SK-N-SH (cell line): ENCODE data around the gene CAPN5. TPM values are rescaled to one million over a fixed set of nuclear protein-coding genes. Genes with fewer than 3 reads are reported as not detected.
A peak's percentile ranks its signal among the peaks of the same experiment; 100 is the strongest.

Experiments
- CTCF ChIA-PET: fragments of 300-600, 350-600 bp; formaldehyde crosslinking; extraction: SDS; loops from one replicate; lab custom pipeline; 2021; lab: Yijun Ruan, JAX
- POLR2A ChIA-PET: fragments of 350-600 bp; sonication (Branson Sonifier 250); formaldehyde crosslinking; extraction: SDS; loops from one replicate; lab custom pipeline; 2020; ENCODE audit warnings: antibody characterized with exemption, inconsistent platforms; lab: Yijun Ruan, JAX
- DNase-seq: peaks from one replicate; pipeline ENCODE4 v3.0.0; 2012
- H2AFZ ChIP-seq: fragments of 200-600 bp; sonication (generic); 2 replicates; pipeline ENCODE4 v1.8.1; 2016; ENCODE audit warnings: antibody characterized with exemption, mild to moderate bottlenecking, low read depth
- H3F3A ChIP-seq: fragments of 200-600 bp; sonication (generic); replicated peaks from 2 replicates; pipeline ENCODE3; 2016; ENCODE audit warnings: antibody characterized with exemption, mild to moderate bottlenecking; ENCODE audit not compliant: insufficient read depth
- H3K27ac ChIP-seq, 2 experiments: fragments of 200-500 bp in 1 of 2; fragments of 200-600 bp in 1 of 2; sonication (Bioruptor generic) in 1 of 2; sonication (generic), shearing (Covaris generic) in 1 of 2; 2 replicates each; pipeline versions ENCODE4 v1.5.1 to v1.6.1; 2014 to 2016; ENCODE audit warnings: low read depth in 2 of 2, inconsistent platforms in 1 of 2, low read length in 1 of 2, mild to moderate bottlenecking in 1 of 2, mixed read lengths in 1 of 2
- H3K27me3 ChIP-seq: fragments of 200-600 bp; sonication (generic), shearing (Covaris generic); 2 replicates; pipeline ENCODE4 v1.6.1; 2016; ENCODE audit warnings: mixed run types; ENCODE audit not compliant: insufficient read depth
- H3K36me3 ChIP-seq, 2 experiments: fragments of 200-500 bp in 1 of 2; fragments of 200-600 bp in 1 of 2; sonication (Bioruptor generic) in 1 of 2; sonication (generic) in 1 of 2; replicated peaks in 1 of 2; 2 replicates each; pipeline versions ENCODE3 to v1.5.1; 2014 to 2016; ENCODE audit warnings: low read length in 1 of 2, mild to moderate bottlenecking in 1 of 2; ENCODE audit not compliant: insufficient read depth in 2 of 2, control insufficient read depth in 1 of 2
- H3K4me1 ChIP-seq, 2 experiments: fragments of 200-500 bp in 1 of 2; fragments of 200-600 bp in 1 of 2; sonication (Bioruptor generic) in 1 of 2; sonication (generic), shearing (Covaris generic) in 1 of 2; 2 replicates each; pipeline versions ENCODE4 v1.5.1 to v1.6.1; 2014 to 2016; ENCODE audit warnings: low read depth in 1 of 2, low read length in 1 of 2, mixed run types in 1 of 2; ENCODE audit not compliant: insufficient read depth in 2 of 2, control insufficient read depth in 1 of 2
- H3K4me2 ChIP-seq: fragments of 200-600 bp; sonication (generic), shearing (Covaris generic); 2 replicates; pipeline ENCODE4 v1.6.1; 2017; ENCODE audit warnings: mixed run types
- H3K4me3 ChIP-seq, 2 experiments: fragments of 200-500 bp in 1 of 2; fragments of 200-600 bp in 1 of 2; sonication (Bioruptor generic) in 1 of 2; sonication (generic), shearing (Covaris generic) in 1 of 2; 2 replicates each; pipeline versions ENCODE4 v1.5.1 to v1.8.1; 2014 to 2016; ENCODE audit warnings: low read depth in 2 of 2, inconsistent platforms in 1 of 2, low read length in 1 of 2, mild to moderate bottlenecking in 1 of 2, mixed read lengths in 1 of 2, moderate library complexity in 1 of 2
- H3K79me2 ChIP-seq: fragments of 200-600 bp; sonication (generic); 2 replicates; pipeline ENCODE4 v1.8.1; 2017; ENCODE audit warnings: mild to moderate bottlenecking; ENCODE audit not compliant: insufficient read depth
- H3K9ac ChIP-seq: fragments of 200-600 bp; sonication (generic); 2 replicates; pipeline ENCODE4 v1.6.1; 2017; ENCODE audit warnings: mixed run types
- H3K9me2 ChIP-seq: fragments of 200-600 bp; sonication (generic); 2 replicates; pipeline ENCODE4 v1.6.1; 2017; ENCODE audit warnings: mixed run types
- H3K9me3 ChIP-seq: fragments of 200-600 bp; sonication (generic); 2 replicates; pipeline ENCODE4 v1.6.1; 2017; ENCODE audit warnings: mixed run types, mild to moderate bottlenecking, moderate library complexity
- H4K20me1 ChIP-seq: fragments of 200-600 bp; sonication (generic); 2 replicates; pipeline ENCODE4 v1.6.1; 2017; ENCODE audit warnings: mild to moderate bottlenecking, mixed run types; ENCODE audit not compliant: insufficient read depth
- CTCF ChIP-seq: fragments of 200-600 bp; sonication (generic); IDR thresholded peaks from 2 replicates; pipeline ENCODE4 v1.6.1; 2017; ENCODE audit warnings: antibody characterized with exemption, mild to moderate bottlenecking, moderate library complexity
- EP300 ChIP-seq, 2 experiments: IDR thresholded peaks; 2 replicates each; pipeline versions ENCODE4 v1.4.0 to v1.6.1; 2012; ENCODE audit warnings: borderline replicate concordance in 1 of 2, low read depth in 1 of 2, low read length in 1 of 2
- EZH2phosphoT487 ChIP-seq: fragments of 200-600 bp; sonication (generic); IDR thresholded peaks from 2 replicates; pipeline ENCODE4 v1.6.1; 2017; ENCODE audit warnings: low read depth, mixed run types, mild to moderate bottlenecking, antibody characterized with exemption, moderate library complexity, borderline replicate concordance
- IRF3 ChIP-seq: fragments of 150-350 bp; IDR thresholded peaks from 2 replicates; pipeline ENCODE4 v1.6.1; 2016; ENCODE audit warnings: mild to moderate bottlenecking, low read depth, low read length
- MAX ChIP-seq: IDR thresholded peaks from 2 replicates; pipeline ENCODE4 v1.4.0; 2012; ENCODE audit warnings: low read depth
- PBX3 ChIP-seq: IDR thresholded peaks from 2 replicates; pipeline ENCODE4; 2012
- POLR2AphosphoS5 ChIP-seq: IDR thresholded peaks from 2 replicates; pipeline ENCODE4 v1.6.1; 2012; ENCODE audit warnings: low read depth, low read length
- RCOR1 ChIP-seq: fragments of 150-350 bp; IDR thresholded peaks from 2 replicates; pipeline ENCODE4 v1.6.1; 2017; ENCODE audit warnings: antibody characterized with exemption, low read length
- REST ChIP-seq: IDR thresholded peaks from 2 replicates; pipeline ENCODE4 v1.6.1; 2012; ENCODE audit warnings: mild to moderate bottlenecking, low read depth, low read length, moderate library complexity
- RXRA ChIP-seq: IDR thresholded peaks from 2 replicates; pipeline ENCODE4 v1.4.0; 2012; ENCODE audit warnings: low read depth, mild to moderate bottlenecking, borderline replicate concordance
- TCF12 ChIP-seq: IDR thresholded peaks from 2 replicates; pipeline ENCODE4 v1.4.0; 2012
- USF1 ChIP-seq: IDR thresholded peaks from 2 replicates; pipeline ENCODE4 v1.4.0; 2012; ENCODE audit warnings: low read depth, borderline replicate concordance
- YY1 ChIP-seq: IDR thresholded peaks from 2 replicates; pipeline ENCODE4 v1.4.0; 2012; ENCODE audit warnings: low read depth, mild to moderate bottlenecking
- ZBTB33 ChIP-seq: IDR thresholded peaks from 2 replicates; pipeline ENCODE4 v1.4.0; 2012; ENCODE audit warnings: low read depth, borderline replicate concordance
- WGBS: methylation state at CpG from one replicate; pipeline ENCODE4 v1.1.6; 2017; ENCODE audit warnings: low lambda C conversion rate; 5-methylcytosine and 5-hydroxymethylcytosine counted together
- polyA plus RNA-seq, 3 experiments: library from polyadenylated mRNA; depleted of rRNA; stranded (reverse); fragments of >200 nt; gene quantifications; 2 replicates each; pipeline ENCODE4 v1.2.3, GENCODE V29; 2012

CAPN5 gene
- polyA plus RNA-seq, 1 of the 3 experiments (the other 2 are of a cell fraction): 33.1 TPM

GRCh38 chr11:77065878-77066228 is 918 bp upstream of the CAPN5 start:
- CTCF ChIA-PET: interaction anchor here (1.0 to 5.3 kb wide), 8 partner anchors 8 to 146 kb away, joined by 3 to 51 read pairs (median 7); partner anchors contain the start of gene MYO7A

More at GRCh38 chr11:77065878-77066228, 918 bp upstream of the CAPN5 start:
- Histone ChIP-seq H4K20me1 (peaks cover 4% of the 10 kb centered on the region; the same call in 1 of the 2 replicates), H3K9me3 (no peaks in the 10 kb centered on the region), H3K27ac (peak overlapping the region; percentile 69 to 94), H3K9ac (peak overlapping the region; percentile 74), H3K79me2 (peaks cover 40% of the 10 kb centered on the region), H3K36me3 (peaks cover 0 to 1% of the 10 kb centered on the region in 2 experiments), H2AFZ (peak overlapping the region; percentile 88), H3K4me3 (peak overlapping the region; percentile 81 to 89), H3K27me3 (no peaks in the 10 kb centered on the region), H3K4me2 (peak overlapping the region; percentile 96), H3K9me2 (no peaks in the 10 kb centered on the region), H3F3A (no peaks in the 10 kb centered on the region), H3K4me1 (peaks cover 5 to 33% of the 10 kb centered on the region in 2 experiments; a peak in 2 of 4 replicates)
- TF ChIP-seq IRF3 (no peak), MAX (no peak), EP300 (IDR thresholded peaks at IDR 0.05; ENCODE audit: borderline replicate concordance in 1 of 2, low read depth in 1 of 2, low read length in 1 of 2) (no peak), REST (no peak), ZBTB33 (no peak), CTCF (no peak), TCF12 (no peak), YY1 (no peak), RXRA (no peak), RCOR1 (no peak), POLR2AphosphoS5 (no peak), EZH2phosphoT487 (no peak), USF1 (no peak), PBX3 (no peak)
- DNase-seq: no peak
- 69% methylated on average over 14 of the region's 14 CpGs for WGBS
- POLR2A ChIA-PET: no interaction called here
